Activated naive CD4-positive, alpha-beta T cell treated with anti-CD3 and anti-CD28 coated beads, Interleukin-2, amount 10 ng/mL, durations not matched to agents 7 days and 5 days (primary cell): ENCODE measurements around the gene TRIM46.
"Not testable (repeated sequence)": the region's sequence is repeated elsewhere in the genome, so short reads cannot be mapped to it uniquely, and the experiment has no call there.

Experiments
- CTCF ChIA-PET: fragments of 350-600 bp; sonication (Branson Sonifier 250); formaldehyde crosslinking; loops from one replicate; lab custom pipeline; 2021; ENCODE audit warnings: antibody characterized with exemption; lab: Charles Lee
- DNase-seq: peaks from one replicate; pipeline ENCODE4 v3.0.0-alpha.2; 2020
- H3K27ac Mint-ChIP-seq: one replicate; pipeline ENCODE4 v1.8.0; 2021; ENCODE audit warnings: mild to moderate bottlenecking, moderate library complexity, mixed read lengths
- H3K27me3 Mint-ChIP-seq: one replicate; pipeline ENCODE4 v1.8.0; 2021; ENCODE audit warnings: mild to moderate bottlenecking, mixed read lengths
- H3K36me3 Mint-ChIP-seq: one replicate; pipeline ENCODE4 v1.8.0; 2021; ENCODE audit warnings: mixed read lengths
- H3K4me1 Mint-ChIP-seq: one replicate; pipeline ENCODE4 v1.8.0; 2021; ENCODE audit warnings: mixed read lengths
- H3K4me3 Mint-ChIP-seq: one replicate; pipeline ENCODE4 v1.8.0; 2021; ENCODE audit warnings: mild to moderate bottlenecking, moderate library complexity, mixed read lengths
- H3K9me3 Mint-ChIP-seq: one replicate; pipeline ENCODE4 v1.8.0; 2021; ENCODE audit warnings: mixed read lengths

The TRIM46 gene

DNA sequence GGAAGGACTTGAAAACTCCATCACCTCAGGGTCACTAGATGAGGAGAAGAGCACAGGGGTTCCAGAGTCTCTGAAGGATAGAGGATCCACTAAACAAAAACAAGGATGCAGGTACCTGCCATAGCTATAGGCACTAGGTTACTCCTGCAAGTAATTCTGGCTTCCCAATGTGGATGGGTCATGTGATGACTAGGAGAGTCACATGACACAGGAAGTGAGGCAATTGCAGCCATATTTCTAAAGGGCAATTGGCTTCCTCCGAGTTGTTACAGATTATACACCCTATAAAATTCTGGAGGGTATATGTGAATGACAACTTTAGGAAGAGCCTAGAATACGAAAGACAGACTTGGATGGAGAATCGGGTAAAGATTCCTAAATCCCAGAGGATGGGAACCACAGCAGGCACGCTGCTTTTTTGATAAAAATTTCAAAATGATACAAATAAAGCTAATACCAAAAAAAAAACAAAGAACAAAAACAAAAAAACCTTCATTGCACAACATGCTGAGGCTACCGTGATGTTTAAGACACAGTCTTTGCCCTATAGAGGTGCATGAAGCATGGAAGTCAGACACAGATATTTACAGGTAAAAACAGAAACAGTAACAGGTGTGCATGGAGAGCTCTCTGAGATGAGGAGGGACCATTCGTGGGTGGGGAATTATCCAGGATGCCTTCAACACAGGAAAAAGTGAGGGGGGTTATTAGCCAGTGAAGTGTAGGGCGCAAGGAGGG lies 45.4 kb downstream of the TRIM46 start:
- CTCF ChIA-PET = interaction anchor here (0.6 to 2.7 kb wide), 2 partner anchors 13 to 44 kb away, joined by 4 to 8 read pairs; no protein-coding TSS in a partner anchor
- DNase-seq = peak; percentile 49
- no peak overlapping the region for H3K4me3 Mint-ChIP-seq
- H3K9me3 Mint-ChIP-seq = no peaks in the 10 kb centered on the region
- peaks cover 20% of the 10 kb centered on the region for H3K36me3 Mint-ChIP-seq
- H3K27me3 Mint-ChIP-seq = no peaks in the 10 kb centered on the region
- H3K4me1 Mint-ChIP-seq = peaks cover 44% of the 10 kb centered on the region
- peak overlapping the region; percentile 81 for H3K27ac Mint-ChIP-seq

DNA sequence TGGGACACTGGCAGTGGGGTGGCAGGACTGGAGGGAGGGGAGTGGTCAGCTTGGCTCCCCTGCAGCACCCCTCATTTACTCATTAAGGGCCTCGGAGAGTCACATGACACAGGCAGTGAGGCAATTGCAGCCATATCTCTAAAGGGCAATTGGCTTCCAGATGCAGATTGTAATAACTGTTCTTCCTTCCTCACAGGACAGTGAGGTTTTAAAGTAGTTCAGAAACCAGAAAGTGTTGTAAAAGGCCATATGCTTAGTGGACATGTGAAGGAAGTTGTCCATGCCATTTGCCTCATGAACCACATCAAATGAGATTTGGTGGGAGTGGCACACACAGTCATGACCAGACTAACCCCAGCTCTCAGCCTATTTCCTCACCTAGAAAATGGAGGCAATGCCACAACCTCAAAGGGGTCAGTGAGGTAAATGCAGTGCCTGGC lies 46.0 kb downstream of the TRIM46 start:
- DNase-seq = peak; percentile 36
- H3K4me3 Mint-ChIP-seq = no peak overlapping the region
- peaks cover 24% of the 10 kb centered on the region for H3K36me3 Mint-ChIP-seq
- CTCF ChIA-PET = interaction anchor here (0.6 to 2.7 kb wide), 2 partner anchors 13 to 45 kb away, joined by 4 to 8 read pairs; no protein-coding TSS in a partner anchor
- H3K9me3 Mint-ChIP-seq = no peaks in the 10 kb centered on the region
- H3K4me1 Mint-ChIP-seq = peaks cover 47% of the 10 kb centered on the region
- H3K27me3 Mint-ChIP-seq = no peaks in the 10 kb centered on the region
- peak overlapping the region; percentile 81 for H3K27ac Mint-ChIP-seq

DNA sequence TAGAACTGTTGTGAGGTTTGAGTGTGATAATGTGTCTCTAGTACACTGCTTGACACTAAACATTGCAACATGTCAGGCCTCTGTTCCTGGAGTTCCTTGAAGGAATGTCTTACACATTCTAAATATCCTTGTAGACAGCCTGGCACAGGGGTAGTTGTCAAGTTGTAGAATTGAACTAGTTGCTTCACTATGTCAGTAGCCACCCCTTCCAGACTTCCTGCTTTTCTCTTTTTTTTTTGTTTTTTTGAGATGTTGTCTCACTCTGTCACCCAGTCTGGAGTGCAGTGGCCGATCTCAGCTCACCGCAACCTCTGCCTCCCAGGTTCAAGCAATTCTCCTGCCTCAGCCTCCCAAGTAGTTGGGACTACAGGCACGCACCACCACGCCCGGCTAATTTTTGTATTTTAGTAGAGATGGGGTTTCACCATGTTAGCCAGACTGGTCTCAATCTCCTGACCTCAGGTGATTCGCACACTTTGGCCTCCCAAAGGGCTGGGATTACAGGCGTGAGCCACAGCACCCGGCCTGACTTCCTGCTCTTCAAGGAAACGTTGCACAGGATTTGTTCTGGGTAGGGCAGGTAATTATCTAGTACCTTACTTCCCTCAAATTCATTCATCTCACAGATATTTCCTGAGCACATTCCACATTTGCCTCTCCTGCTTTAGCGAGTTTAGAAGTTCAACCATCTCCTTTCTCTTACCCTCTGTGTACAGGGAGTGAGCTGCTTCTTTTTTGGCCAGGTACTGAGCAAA lies 46.7 kb downstream of the TRIM46 start:
- H3K27ac Mint-ChIP-seq = peak overlapping the region; percentile 81
- H3K4me3 Mint-ChIP-seq, H3K27me3 Mint-ChIP-seq, DNase-seq, H3K9me3 Mint-ChIP-seq: not testable (repeated sequence)
- H3K36me3 Mint-ChIP-seq = peaks cover 21% of the 10 kb centered on the region
- peaks cover 46% of the 10 kb centered on the region for H3K4me1 Mint-ChIP-seq
- CTCF ChIA-PET = interaction anchor here (2.7 kb wide), 1 partner anchor 14 kb away, joined by 8 read pairs; no protein-coding TSS in a partner anchor

DNA sequence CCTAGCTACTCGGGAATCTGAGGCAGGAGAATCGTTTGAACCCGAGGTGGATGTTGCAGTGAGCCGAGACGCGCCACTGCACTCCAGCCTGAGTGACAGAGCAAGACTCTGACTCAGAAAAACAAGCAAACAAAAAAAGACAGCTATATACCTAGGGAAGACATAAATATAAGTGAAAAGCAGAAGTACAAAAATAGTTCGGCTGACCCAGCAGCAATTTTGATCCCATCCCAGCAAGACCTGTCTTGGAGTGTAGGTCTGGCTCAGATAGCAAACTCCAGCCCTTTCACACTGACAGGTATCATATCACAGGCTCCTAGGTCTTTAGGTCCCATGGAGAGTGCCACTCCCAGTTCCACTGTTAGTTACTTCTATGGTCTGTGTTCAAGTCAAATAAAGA lies 49.4 kb downstream of the TRIM46 start:
- H3K4me1 Mint-ChIP-seq = peaks cover 60% of the 10 kb centered on the region
- no peak overlapping the region for H3K4me3 Mint-ChIP-seq
- H3K36me3 Mint-ChIP-seq = peaks cover 19% of the 10 kb centered on the region
- DNase-seq = no peak
- no peak overlapping the region for H3K27ac Mint-ChIP-seq
- H3K9me3 Mint-ChIP-seq = no peaks in the 10 kb centered on the region
- H3K27me3 Mint-ChIP-seq = no peaks in the 10 kb centered on the region
- CTCF ChIA-PET = interaction anchor here (1.4 to 6.9 kb wide), 3 partner anchors 17 to 49 kb away, joined by 3 to 69 read pairs (median 52); partner anchors contain the start of genes KRTCAP2, MTX1, THBS3 and TRIM46

GRCh38 chr1:155225404-155225759 lies 51.7 kb downstream of the TRIM46 start:
- Mint-ChIP-seq H3K4me3 (peak overlapping the region; percentile 88), H3K27ac (peak overlapping the region; percentile 60), H3K4me1 (peaks cover 48% of the 10 kb centered on the region), H3K36me3 (peaks cover 17% of the 10 kb centered on the region)
- CTCF ChIA-PET = interaction anchor here (2.0 to 6.9 kb wide), 3 partner anchors 19 to 51 kb away, joined by 5 to 69 read pairs (median 52); partner anchors contain the start of genes KRTCAP2, MTX1, THBS3 and TRIM46
- not testable (repeated sequence) for DNase-seq, H3K9me3 Mint-ChIP-seq, H3K27me3 Mint-ChIP-seq

- peak overlapping the region; percentile 88 for H3K4me3 Mint-ChIP-seq
- no peaks in the 10 kb centered on the region for H3K9me3 Mint-ChIP-seq
- peaks cover 40% of the 10 kb centered on the region for H3K4me1 Mint-ChIP-seq
- CTCF ChIA-PET = interaction anchor here (0.7 to 6.9 kb wide), 9 partner anchors 15 to 136 kb away, joined by 3 to 69 read pairs (median 7); partner anchors contain the start of genes KRTCAP2, MTX1, THBS3 and TRIM46
- H3K27me3 Mint-ChIP-seq = peaks cover 4% of the 10 kb centered on the region
- peak; percentile 92 for DNase-seq
- peaks cover 17% of the 10 kb centered on the region for H3K36me3 Mint-ChIP-seq
- peak overlapping the region; percentile 90 for H3K27ac Mint-ChIP-seq
These were observed 52.7 kb downstream of the TRIM46 start for GRCh38 chr1:155226188-155226909.

- no peak for DNase-seq
- Mint-ChIP-seq H3K27ac (peak overlapping the region; percentile 90), H3K27me3 (peaks cover 4% of the 10 kb centered on the region), H3K36me3 (peaks cover 17% of the 10 kb centered on the region), H3K4me3 (peak overlapping the region; percentile 88), H3K9me3 (no peaks in the 10 kb centered on the region), H3K4me1 (peaks cover 40% of the 10 kb centered on the region)
- CTCF ChIA-PET = interaction anchor here (0.7 to 6.9 kb wide), 9 partner anchors 15 to 137 kb away, joined by 3 to 69 read pairs (median 7); partner anchors contain the start of genes KRTCAP2, MTX1, THBS3 and TRIM46
These were observed 53.2 kb downstream of the TRIM46 start for GRCh38 chr1:155226910-155227260.

DNA sequence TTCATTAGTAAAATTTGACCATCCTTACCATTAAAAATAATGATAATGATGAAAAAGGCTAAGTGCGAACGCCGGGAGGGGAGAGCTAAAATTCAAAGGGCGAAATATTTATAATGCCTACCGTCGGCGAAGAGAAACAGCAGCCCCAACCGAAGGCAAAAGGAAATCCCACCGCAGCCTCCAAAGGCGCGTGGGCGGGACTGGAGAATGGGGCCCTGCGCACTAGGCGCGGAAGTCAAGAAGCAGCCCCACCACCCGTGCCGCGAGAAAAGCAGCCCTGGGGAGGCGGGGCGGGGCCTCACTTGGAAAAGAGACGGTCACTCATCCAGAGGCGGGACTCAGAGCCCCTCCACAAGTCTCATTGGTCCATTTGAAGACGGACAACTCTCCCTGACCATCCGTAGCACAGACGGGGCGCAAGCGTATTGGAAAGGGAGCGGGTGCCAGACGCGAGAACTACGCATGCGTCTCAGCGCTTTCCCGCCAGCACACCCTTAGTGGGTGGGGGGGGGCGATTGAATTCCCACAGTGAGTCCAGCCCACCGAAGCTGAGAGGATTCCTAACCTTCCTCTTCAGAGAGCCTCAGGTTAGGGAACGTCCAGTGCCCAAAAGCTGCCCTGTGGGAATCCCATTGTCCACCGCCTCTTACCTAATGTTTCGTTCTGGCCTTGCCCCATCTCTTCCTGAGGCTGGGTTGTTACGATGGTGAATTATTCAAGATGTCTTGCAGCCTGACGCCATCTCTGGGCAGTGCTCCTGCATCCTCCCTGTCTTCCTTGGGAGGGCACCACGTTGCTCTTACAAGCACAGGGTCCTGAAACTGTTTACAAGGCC lies 53.8 kb downstream of the TRIM46 start:
- H3K27ac Mint-ChIP-seq = peak overlapping the region; percentile 90

GRCh38 chr1:155228096-155228427 lies 54.4 kb downstream of the TRIM46 start:
- Mint-ChIP-seq H3K36me3 (peaks cover 17% of the 10 kb centered on the region), H3K4me1 (peaks cover 37% of the 10 kb centered on the region), H3K9me3 (no peaks in the 10 kb centered on the region), H3K4me3 (peak overlapping the region; percentile 88), H3K27ac (peak overlapping the region; percentile 90), H3K27me3 (peaks cover 4% of the 10 kb centered on the region)
- DNase-seq = no peak
- CTCF ChIA-PET = interaction anchor here (1.1 to 6.9 kb wide), 5 partner anchors 16 to 54 kb away, joined by 4 to 69 read pairs (median 15); partner anchors contain the start of genes KRTCAP2, MTX1, THBS3 and TRIM46

More for the DNA sequence above, 53.8 kb downstream of the TRIM46 start:
- peak overlapping the region; percentile 88 for H3K4me3 Mint-ChIP-seq
- DNase-seq = peak; percentile 100
- no peaks in the 10 kb centered on the region for H3K9me3 Mint-ChIP-seq
- CTCF ChIA-PET = interaction anchor here (0.7 to 6.9 kb wide), 10 partner anchors 14 to 138 kb away, joined by 3 to 69 read pairs (median 6); partner anchors contain the start of genes KRTCAP2, MTX1, THBS3 and TRIM46
- H3K36me3 Mint-ChIP-seq = peaks cover 17% of the 10 kb centered on the region
- peaks cover 4% of the 10 kb centered on the region for H3K27me3 Mint-ChIP-seq
- H3K4me1 Mint-ChIP-seq = peaks cover 38% of the 10 kb centered on the region

DNA sequence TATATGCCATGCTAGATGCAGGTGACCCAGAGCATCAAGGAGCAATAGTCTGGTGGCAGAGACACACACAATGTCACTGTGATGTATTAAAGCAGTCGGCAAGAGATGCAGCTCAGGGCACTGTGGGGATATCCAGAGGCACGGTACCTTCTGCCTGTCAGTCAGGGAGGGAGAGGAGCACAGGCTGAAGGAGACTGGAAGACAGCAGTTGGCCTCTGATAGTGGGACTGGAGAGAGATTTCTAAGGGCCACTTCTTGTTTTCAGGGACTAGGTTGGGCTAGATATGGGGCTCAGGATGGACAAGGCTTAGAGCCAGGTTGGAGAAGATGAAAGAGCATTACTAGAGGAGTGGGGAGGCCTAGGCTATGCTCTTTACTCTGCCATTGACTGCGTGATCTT lies 57.7 kb downstream of the TRIM46 start:
- H3K9me3 Mint-ChIP-seq, H3K27ac Mint-ChIP-seq, H3K4me3 Mint-ChIP-seq, CTCF ChIA-PET, DNase-seq, H3K27me3 Mint-ChIP-seq: not testable (repeated sequence)
- Mint-ChIP-seq H3K4me1 (peaks cover 28% of the 10 kb centered on the region), H3K36me3 (peaks cover 17% of the 10 kb centered on the region)

- H3K4me3 Mint-ChIP-seq, DNase-seq, H3K27me3 Mint-ChIP-seq, H3K9me3 Mint-ChIP-seq, H3K27ac Mint-ChIP-seq: not testable (repeated sequence)
- H3K4me1 Mint-ChIP-seq = peaks cover 27% of the 10 kb centered on the region
- CTCF ChIA-PET = interaction anchor here (0.6 kb wide), 1 partner anchor 1397 kb away, joined by 4 read pairs; no protein-coding TSS in a partner anchor
- H3K36me3 Mint-ChIP-seq = peaks cover 22% of the 10 kb centered on the region
These were observed 58.6 kb downstream of the TRIM46 start for GRCh38 chr1:155232001-155232978.

DNA sequence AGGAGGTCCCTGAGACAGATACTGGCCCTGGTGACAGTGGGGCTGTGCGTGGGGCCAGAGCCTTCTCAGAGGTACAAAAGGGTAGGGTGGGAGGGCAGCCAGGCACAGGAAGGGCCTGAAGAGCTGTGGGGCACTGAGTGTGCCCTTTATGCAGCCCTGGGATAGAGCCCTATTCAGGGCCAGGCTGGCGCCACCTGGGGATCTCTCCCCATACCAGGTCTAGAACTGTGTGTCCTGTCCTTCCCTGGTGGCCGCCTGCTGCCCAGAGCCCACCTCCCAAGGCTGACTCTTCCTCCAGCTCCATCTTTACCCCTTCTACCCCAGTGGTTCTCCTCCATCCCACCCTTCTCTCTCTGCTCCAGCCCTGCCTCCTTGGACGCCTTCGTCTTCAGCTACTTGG lies 59.9 kb downstream of the TRIM46 start:
- CTCF ChIA-PET, H3K9me3 Mint-ChIP-seq, H3K27me3 Mint-ChIP-seq, H3K27ac Mint-ChIP-seq, H3K4me3 Mint-ChIP-seq, DNase-seq: not testable (repeated sequence)
- peaks cover 24% of the 10 kb centered on the region for H3K36me3 Mint-ChIP-seq
- H3K4me1 Mint-ChIP-seq = peaks cover 17% of the 10 kb centered on the region
